ENCODE results near the gene SDHB.

Gene SDHB

GRCh38 chr1:17018849-17019248 is 35.0 kb downstream of the SDHB start:
- Histone ChIP-seq H3K27ac (no peak overlapping the region), H3K9ac (ENCODE audit: insufficient read length) (no peak overlapping the region), H3K9me3 (ENCODE audit: low read depth, low read length) (no peaks in the 10 kb centered on the region), H3K36me3 (ENCODE audit: insufficient read depth, low read length) (peaks cover 63% of the 10 kb centered on the region), H3K4me3 (no peak overlapping the region)
- no peak for DNase-seq (ENCODE audit: low read depth, low spot score)
- TF ChIP-seq EZH2 (IDR thresholded peaks at IDR 0.05), result no peak
- no peak for TF ChIP-seq POLR2AphosphoS5 (IDR thresholded peaks at IDR 0.05; ENCODE audit: borderline replicate concordance, low read depth, low read length)
- no peak for TF ChIP-seq FOXP2 (optimal IDR thresholded peaks at IDR 0.05; ENCODE audit: control extremely low read depth, extremely low read length, insufficient read depth)

GRCh38 chr1:17017435-17017834 is 36.4 kb downstream of the SDHB start:
- Histone ChIP-seq H3K27ac (no peak overlapping the region), H3K9me3 (ENCODE audit: low read depth, low read length) (no peaks in the 10 kb centered on the region), H3K36me3 (ENCODE audit: insufficient read depth, low read length) (peaks cover 49% of the 10 kb centered on the region), H3K9ac (ENCODE audit: insufficient read length) (no peak overlapping the region), H3K4me3 (no peak overlapping the region)
- no peak for DNase-seq (ENCODE audit: low read depth, low spot score)
- no peak for TF ChIP-seq EZH2 (IDR thresholded peaks at IDR 0.05)
- TF ChIP-seq POLR2AphosphoS5 (IDR thresholded peaks at IDR 0.05; ENCODE audit: borderline replicate concordance, low read depth, low read length), result no peak
- no peak for TF ChIP-seq FOXP2 (optimal IDR thresholded peaks at IDR 0.05; ENCODE audit: control extremely low read depth, extremely low read length, insufficient read depth)

GRCh38 chr1:17016317-17016661 is 37.5 kb downstream of the SDHB start:
- H3K27ac ChIP-seq, result no peak overlapping the region; the same call in 1 of the 2 replicates
- no peak for DNase-seq (ENCODE audit: low read depth, low spot score)
- TF ChIP-seq FOXP2 (optimal IDR thresholded peaks at IDR 0.05; ENCODE audit: control extremely low read depth, extremely low read length, insufficient read depth) (no peak), EZH2 (IDR thresholded peaks at IDR 0.05) (no peak), POLR2AphosphoS5 (IDR thresholded peaks at IDR 0.05; ENCODE audit: borderline replicate concordance, low read depth, low read length) (no peak)
- no peak overlapping the region for H3K4me3 ChIP-seq
- peaks cover 37% of the 10 kb centered on the region for H3K36me3 ChIP-seq (ENCODE audit: insufficient read depth, low read length)
- H3K9ac ChIP-seq (ENCODE audit: insufficient read length), result no peak overlapping the region
- no peaks in the 10 kb centered on the region for H3K9me3 ChIP-seq (ENCODE audit: low read depth, low read length)

GRCh38 chr1:17014671-17015567 is 38.9 kb downstream of the SDHB start:
- TF ChIP-seq FOXP2 (optimal IDR thresholded peaks at IDR 0.05; ENCODE audit: control extremely low read depth, extremely low read length, insufficient read depth), result no peak
- no peak for TF ChIP-seq POLR2AphosphoS5 (IDR thresholded peaks at IDR 0.05; ENCODE audit: borderline replicate concordance, low read depth, low read length)
- no peak for TF ChIP-seq EZH2 (IDR thresholded peaks at IDR 0.05)
- Histone ChIP-seq H3K9ac (ENCODE audit: insufficient read length) (no peak overlapping the region), H3K9me3 (ENCODE audit: low read depth, low read length) (no peaks in the 10 kb centered on the region), H3K4me3 (no peak overlapping the region), H3K36me3 (ENCODE audit: insufficient read depth, low read length) (peaks cover 23% of the 10 kb centered on the region; the same call in 1 of the 2 replicates), H3K27ac (no peak overlapping the region)
- no peak for DNase-seq (ENCODE audit: low read depth, low spot score)

- H3K36me3 ChIP-seq (ENCODE audit: insufficient read depth, low read length), result peaks cover 11% of the 10 kb centered on the region; the same call in 1 of the 2 replicates
- TF ChIP-seq EZH2 (IDR thresholded peaks at IDR 0.05) (no peak), POLR2AphosphoS5 (IDR thresholded peaks at IDR 0.05; ENCODE audit: borderline replicate concordance, low read depth, low read length) (no peak), FOXP2 (optimal IDR thresholded peaks at IDR 0.05; ENCODE audit: control extremely low read depth, extremely low read length, insufficient read depth) (no peak)
- H3K9me3 ChIP-seq (ENCODE audit: low read depth, low read length), result no peaks in the 10 kb centered on the region
- H3K27ac ChIP-seq, result no peak overlapping the region
- H3K4me3 ChIP-seq, result no peak overlapping the region
- no peak for DNase-seq (ENCODE audit: low read depth, low spot score)
- no peak overlapping the region for H3K9ac ChIP-seq (ENCODE audit: insufficient read length)
Observed at GRCh38 chr1:17013491-17014320, 40.1 kb downstream of the SDHB start.

GRCh38 chr1:17012775-17013490 is 40.9 kb downstream of the SDHB start:
- no peak for DNase-seq (ENCODE audit: low read depth, low spot score)
- H3K36me3 ChIP-seq (ENCODE audit: insufficient read depth, low read length), result peaks cover 6% of the 10 kb centered on the region; the same call in 1 of the 2 replicates
- H3K9me3 ChIP-seq (ENCODE audit: low read depth, low read length), result no peaks in the 10 kb centered on the region
- H3K27ac ChIP-seq, result no peak overlapping the region
- H3K4me3 ChIP-seq, result no peak overlapping the region
- TF ChIP-seq EZH2 (IDR thresholded peaks at IDR 0.05) (no peak), POLR2AphosphoS5 (IDR thresholded peaks at IDR 0.05; ENCODE audit: borderline replicate concordance, low read depth, low read length) (no peak), FOXP2 (optimal IDR thresholded peaks at IDR 0.05; ENCODE audit: control extremely low read depth, extremely low read length, insufficient read depth) (no peak)
- H3K9ac ChIP-seq (ENCODE audit: insufficient read length), result no peak overlapping the region

- no peak for DNase-seq (ENCODE audit: low read depth, low spot score)
- TF ChIP-seq FOXP2 (optimal IDR thresholded peaks at IDR 0.05; ENCODE audit: control extremely low read depth, extremely low read length, insufficient read depth) (no peak), POLR2AphosphoS5 (IDR thresholded peaks at IDR 0.05; ENCODE audit: borderline replicate concordance, low read depth, low read length) (no peak), EZH2 (IDR thresholded peaks at IDR 0.05) (no peak)
- H3K4me3 ChIP-seq, result peak within 1 kb of the TSS; percentile 86
- no peaks in the 10 kb centered on the region for H3K9me3 ChIP-seq (ENCODE audit: low read depth, low read length)
- H3K36me3 ChIP-seq (ENCODE audit: insufficient read depth, low read length), result no peaks in the 10 kb centered on the region
- peak within 1 kb of the TSS; percentile 57 for H3K9ac ChIP-seq (ENCODE audit: insufficient read length)
- H3K27ac ChIP-seq, result no peak within 1 kb of the TSS
Observed at GRCh38 chr1:17011439-17012307, 42.2 kb downstream of the SDHB start, which contains the start of gene ATP13A2. Gene ATP13A2, minus strand, starts transcription at chr1:17011928. Its CDS starts 190 bp downstream, at chr1:17011738.

Data from SK-N-MC (cell line).